ENCODE results near the gene PCDHAC2. TPM values are rescaled to one million over a fixed set of nuclear protein-coding genes. Genes with fewer than 3 reads are reported as not detected.

PCDHAC2 gene
- total and polyA plus RNA-seq, 3 donors from 2014 or later = 9.4 to 19.6 (median 15.5) TPM

GRCh38 chr5:141003791-141004611 is 37.7 kb downstream of the PCDHAC2 start:
- WGBS, 2 donors = 58 to 60% methylated on average over 4 of the region's 4 CpGs
- Histone ChIP-seq H3K36me3 (ENCODE audit: low read depth, missing control alignments) (no peaks in the 10 kb centered on the region), H3K27me3 (no peaks in the 10 kb centered on the region), H3K27ac (no peak overlapping the region), H3K4me3 (no peak overlapping the region), H3K9me3 (no peaks in the 10 kb centered on the region), H3K4me1 (peaks cover 4% of the 10 kb centered on the region)
- TF ChIP-seq, protein P1, sequence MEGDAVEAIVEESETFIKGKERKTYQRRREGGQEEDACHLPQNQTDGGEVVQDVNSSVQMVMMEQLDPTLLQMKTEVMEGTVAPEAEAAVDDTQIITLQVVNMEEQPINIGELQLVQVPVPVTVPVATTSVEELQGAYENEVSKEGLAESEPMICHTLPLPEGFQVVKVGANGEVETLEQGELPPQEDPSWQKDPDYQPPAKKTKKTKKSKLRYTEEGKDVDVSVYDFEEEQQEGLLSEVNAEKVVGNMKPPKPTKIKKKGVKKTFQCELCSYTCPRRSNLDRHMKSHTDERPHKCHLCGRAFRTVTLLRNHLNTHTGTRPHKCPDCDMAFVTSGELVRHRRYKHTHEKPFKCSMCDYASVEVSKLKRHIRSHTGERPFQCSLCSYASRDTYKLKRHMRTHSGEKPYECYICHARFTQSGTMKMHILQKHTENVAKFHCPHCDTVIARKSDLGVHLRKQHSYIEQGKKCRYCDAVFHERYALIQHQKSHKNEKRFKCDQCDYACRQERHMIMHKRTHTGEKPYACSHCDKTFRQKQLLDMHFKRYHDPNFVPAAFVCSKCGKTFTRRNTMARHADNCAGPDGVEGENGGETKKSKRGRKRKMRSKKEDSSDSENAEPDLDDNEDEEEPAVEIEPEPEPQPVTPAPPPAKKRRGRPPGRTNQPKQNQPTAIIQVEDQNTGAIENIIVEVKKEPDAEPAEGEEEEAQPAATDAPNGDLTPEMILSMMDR (IDR thresholded peaks at IDR 0.05) = no peak
- TF ChIP-seq POLR2A (IDR thresholded peaks at IDR 0.05) = no peak
- intact Hi-C loops (cut with DNase I; ENCODE audit: low total_unique reads) = no loop called here
- no peak for DNase-seq

- no peak for DNase-seq
- intact Hi-C loops (cut with DNase I; ENCODE audit: low total_unique reads) = no loop called here
- no peak overlapping the region for H3K4me3 ChIP-seq
- no peak overlapping the region for H3K27ac ChIP-seq
- H3K27me3 ChIP-seq = no peaks in the 10 kb centered on the region
- H3K4me1 ChIP-seq = no peaks in the 10 kb centered on the region
- H3K9me3 ChIP-seq = no peaks in the 10 kb centered on the region
- no peaks in the 10 kb centered on the region for H3K36me3 ChIP-seq (ENCODE audit: low read depth, missing control alignments)
- no peak for TF ChIP-seq POLR2A (IDR thresholded peaks at IDR 0.05)
- TF ChIP-seq, protein P1 (IDR thresholded peaks at IDR 0.05) = no peak
Observed at GRCh38 chr5:141007791-141008190, 41.5 kb downstream of the PCDHAC2 start.

DNA sequence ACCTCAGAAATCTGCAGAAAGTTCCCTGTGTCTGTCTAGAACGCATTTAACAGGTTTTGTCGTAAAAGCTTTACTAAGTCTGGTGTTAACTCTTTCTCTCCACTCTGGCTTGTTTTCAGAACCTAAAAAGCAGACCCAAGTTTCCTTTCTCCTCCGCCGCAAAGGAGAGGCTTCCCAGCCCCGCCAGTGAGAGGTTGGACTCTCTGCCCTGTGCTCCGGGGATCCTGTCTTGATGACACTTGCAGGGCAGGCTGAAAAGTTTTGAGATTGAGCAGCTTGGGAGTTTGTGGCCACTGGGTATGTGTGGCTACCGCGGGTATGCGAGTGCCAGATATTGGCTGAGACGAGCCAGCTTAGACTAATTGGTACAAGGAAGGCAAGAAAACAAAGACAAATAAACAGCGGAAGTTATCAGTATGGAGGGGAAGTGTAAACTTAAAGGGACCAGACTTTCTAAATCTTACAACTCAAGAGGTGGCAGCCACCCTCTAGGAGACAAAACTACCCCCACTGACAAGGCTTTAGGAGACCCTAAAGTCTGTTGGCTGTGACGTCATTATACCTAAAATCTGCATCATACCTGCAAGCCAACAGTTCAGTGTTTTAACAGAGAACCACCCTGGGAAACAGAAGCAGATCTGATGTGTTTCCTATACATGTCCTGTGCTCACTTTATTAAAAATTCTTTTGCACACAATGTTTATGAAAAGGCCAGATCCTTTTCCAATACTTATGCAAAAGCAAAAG is 43.9 kb downstream of the PCDHAC2 start:
- Histone ChIP-seq H3K4me3 (no peak overlapping the region), H3K27ac (no peak overlapping the region), H3K36me3 (ENCODE audit: low read depth, missing control alignments) (no peaks in the 10 kb centered on the region), H3K4me1 (no peaks in the 10 kb centered on the region), H3K9me3 (no peaks in the 10 kb centered on the region), H3K27me3 (no peaks in the 10 kb centered on the region)
- 50 to 56% methylated on average over 12 of the region's 12 CpGs for WGBS, 2 donors
- no peak for TF ChIP-seq POLR2A (IDR thresholded peaks at IDR 0.05)
- TF ChIP-seq, protein P1 (IDR thresholded peaks at IDR 0.05) = no peak
- intact Hi-C loops (cut with DNase I; ENCODE audit: low total_unique reads) = no loop called here
- no peak for DNase-seq

DNA sequence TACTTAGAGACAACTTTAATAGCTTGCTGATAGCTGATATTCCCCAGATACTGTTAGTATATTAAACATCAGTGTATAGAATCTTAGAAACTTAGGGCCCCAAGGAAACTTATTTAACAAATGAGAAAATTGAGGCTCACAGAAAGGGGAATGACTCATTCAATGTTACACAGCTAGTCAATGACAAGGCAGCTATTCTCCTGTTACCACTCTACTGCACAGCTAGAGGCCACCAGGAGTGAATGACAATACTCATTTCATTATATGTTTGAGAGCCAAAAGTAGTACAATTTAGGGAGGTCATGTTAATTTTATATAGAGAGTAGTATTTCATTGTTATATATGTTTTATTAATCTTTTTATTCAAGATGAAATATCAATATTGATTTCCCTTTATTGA is 51.7 kb downstream of the PCDHAC2 start:
- Histone ChIP-seq H3K4me3 (no peak overlapping the region), H3K27ac (no peak overlapping the region), H3K36me3 (ENCODE audit: low read depth, missing control alignments) (no peaks in the 10 kb centered on the region), H3K4me1 (no peaks in the 10 kb centered on the region), H3K9me3 (no peaks in the 10 kb centered on the region), H3K27me3 (no peaks in the 10 kb centered on the region)
- intact Hi-C loops (cut with DNase I; ENCODE audit: low total_unique reads) = no loop called here
- no peak for TF ChIP-seq POLR2A (IDR thresholded peaks at IDR 0.05)
- TF ChIP-seq, protein P1 (IDR thresholded peaks at IDR 0.05) = no peak
- no peak for DNase-seq

Small RNA genes within 50 kb of the gene (small RNA-seq; reads per million reads assigned to genes)
- gene AC010223.1 = 0 reads per million in 2 donors

Other genes starting within 250 kb of the PCDHAC2 start
- 1 to 10 TPM; 1.7 to 2.6 TPM for gene PCDHA1, start 180.3 kb upstream of the PCDHAC2 start, total RNA-seq
- gene PCDHA1, start 180.3 kb upstream of the PCDHAC2 start, polyA plus RNA-seq (ENCODE audit: insufficient read depth, low read depth, low replicate concordance) = 1.8 TPM
- 1 to 10 TPM; 1.0 to 1.3 TPM for gene PCDHA2, start 171.6 kb upstream of the PCDHAC2 start, total RNA-seq
- 0.57 TPM for gene PCDHA2, start 171.6 kb upstream of the PCDHAC2 start, polyA plus RNA-seq (ENCODE audit: insufficient read depth, low read depth, low replicate concordance)
- 1 to 10 TPM in 1 of 2 donors, under 1 TPM in 1; 0.79 to 2.0 TPM for gene PCDHA3, start 165.4 kb upstream of the PCDHAC2 start, total RNA-seq
- 0.74 TPM for gene PCDHA3, start 165.4 kb upstream of the PCDHAC2 start, polyA plus RNA-seq (ENCODE audit: insufficient read depth, low read depth, low replicate concordance)
- 1 to 10 TPM; 3.4 to 4.5 TPM for gene PCDHA4, start 159.4 kb upstream of the PCDHAC2 start, total RNA-seq
- 1.3 TPM for gene PCDHA4, start 159.4 kb upstream of the PCDHAC2 start, polyA plus RNA-seq (ENCODE audit: insufficient read depth, low read depth, low replicate concordance)
- 1 to 10 TPM; 1.0 to 1.7 TPM for gene PCDHA5, start 144.9 kb upstream of the PCDHAC2 start, total RNA-seq
- 0.21 TPM for gene PCDHA5, start 144.9 kb upstream of the PCDHAC2 start, polyA plus RNA-seq (ENCODE audit: insufficient read depth, low read depth, low replicate concordance)
- 1 to 10 TPM; 2.3 to 4.6 TPM for gene PCDHA6, start 138.5 kb upstream of the PCDHAC2 start, total RNA-seq
- gene PCDHA6, start 138.5 kb upstream of the PCDHAC2 start, polyA plus RNA-seq (ENCODE audit: insufficient read depth, low read depth, low replicate concordance) = 0.88 TPM
- gene PCDHA7, start 132.2 kb upstream of the PCDHAC2 start, total RNA-seq = 1 to 10 TPM; 2.7 to 3.8 TPM
- gene PCDHA7, start 132.2 kb upstream of the PCDHAC2 start, polyA plus RNA-seq (ENCODE audit: insufficient read depth, low read depth, low replicate concordance) = 0.78 TPM
- 1 to 10 TPM; 1.2 to 1.9 TPM for gene PCDHA8, start 125.3 kb upstream of the PCDHAC2 start, total RNA-seq
- gene PCDHA8, start 125.3 kb upstream of the PCDHAC2 start, polyA plus RNA-seq (ENCODE audit: insufficient read depth, low read depth, low replicate concordance) = 0.24 TPM
- gene PCDHA9, start 118.1 kb upstream of the PCDHAC2 start, total RNA-seq = 1 to 10 TPM; 2.0 to 2.3 TPM
- 1.1 TPM for gene PCDHA9, start 118.1 kb upstream of the PCDHAC2 start, polyA plus RNA-seq (ENCODE audit: insufficient read depth, low read depth, low replicate concordance)
- 1 to 10 TPM; 3.3 to 4.4 TPM for gene PCDHA10, start 110.6 kb upstream of the PCDHAC2 start, total RNA-seq
- 0.95 TPM for gene PCDHA10, start 110.6 kb upstream of the PCDHAC2 start, polyA plus RNA-seq (ENCODE audit: insufficient read depth, low read depth, low replicate concordance)
- gene PCDHA11, start 97.5 kb upstream of the PCDHAC2 start, total RNA-seq = 1 to 10 TPM; 2.9 to 4.6 TPM
- gene PCDHA11, start 97.5 kb upstream of the PCDHAC2 start, polyA plus RNA-seq (ENCODE audit: insufficient read depth, low read depth, low replicate concordance) = 2.7 TPM
- gene PCDHA12, start 91.2 kb upstream of the PCDHAC2 start, total RNA-seq = 1 to 10 TPM; 4.0 to 4.3 TPM
- gene PCDHA12, start 91.2 kb upstream of the PCDHAC2 start, polyA plus RNA-seq (ENCODE audit: insufficient read depth, low read depth, low replicate concordance) = 1.9 TPM
- 1 to 10 TPM; 4.4 to 4.7 TPM for gene PCDHA13, start 84.4 kb upstream of the PCDHAC2 start, total RNA-seq
- gene PCDHA13, start 84.4 kb upstream of the PCDHAC2 start, polyA plus RNA-seq (ENCODE audit: insufficient read depth, low read depth, low replicate concordance) = 1.8 TPM
- gene PCDHAC1, start 40.2 kb upstream of the PCDHAC2 start, total RNA-seq = 1 to 10 TPM; 5.5 to 7.5 TPM
- gene PCDHAC1, start 40.2 kb upstream of the PCDHAC2 start, polyA plus RNA-seq (ENCODE audit: insufficient read depth, low read depth, low replicate concordance) = 1.8 TPM
- gene PCDHB1, start 84.9 kb downstream of the PCDHAC2 start, total RNA-seq = under 1 TPM; 0.12 to 0.16 TPM
- 0.07 TPM for gene PCDHB1, start 84.9 kb downstream of the PCDHAC2 start, polyA plus RNA-seq (ENCODE audit: insufficient read depth, low read depth, low replicate concordance)
- 10 to 100 TPM; 10.2 to 12.1 TPM for gene PCDHB2, start 128.1 kb downstream of the PCDHAC2 start, total RNA-seq
- 6.6 TPM for gene PCDHB2, start 128.1 kb downstream of the PCDHAC2 start, polyA plus RNA-seq (ENCODE audit: insufficient read depth, low read depth, low replicate concordance)
- gene PCDHB3, start 134.0 kb downstream of the PCDHAC2 start, total RNA-seq = 1 to 10 TPM; 3.1 to 6.5 TPM
- 1.6 TPM for gene PCDHB3, start 134.0 kb downstream of the PCDHAC2 start, polyA plus RNA-seq (ENCODE audit: insufficient read depth, low read depth, low replicate concordance)
- gene PCDHB4, start 155.3 kb downstream of the PCDHAC2 start, total RNA-seq = 1 to 10 TPM; 2.4 to 4.0 TPM
- 1.2 TPM for gene PCDHB4, start 155.3 kb downstream of the PCDHAC2 start, polyA plus RNA-seq (ENCODE audit: insufficient read depth, low read depth, low replicate concordance)
- gene PCDHB5, start 168.7 kb downstream of the PCDHAC2 start, total RNA-seq = 10 to 100 TPM; 10.5 to 11.7 TPM
- 5.5 TPM for gene PCDHB5, start 168.7 kb downstream of the PCDHAC2 start, polyA plus RNA-seq (ENCODE audit: insufficient read depth, low read depth, low replicate concordance)
- gene PCDHB6, start 183.6 kb downstream of the PCDHAC2 start, total RNA-seq = 1 to 10 TPM; 3.7 to 4.4 TPM
- gene PCDHB6, start 183.6 kb downstream of the PCDHAC2 start, polyA plus RNA-seq (ENCODE audit: insufficient read depth, low read depth, low replicate concordance) = 6.2 TPM
- gene PCDHB7, start 206.2 kb downstream of the PCDHAC2 start, total RNA-seq = 1 to 10 TPM; 3.3 to 3.4 TPM
- 2.6 TPM for gene PCDHB7, start 206.2 kb downstream of the PCDHAC2 start, polyA plus RNA-seq (ENCODE audit: insufficient read depth, low read depth, low replicate concordance)
- gene PCDHB8, start 211.3 kb downstream of the PCDHAC2 start, total RNA-seq = 1 to 10 TPM; 3.8 to 4.3 TPM
- 2.1 TPM for gene PCDHB8, start 211.3 kb downstream of the PCDHAC2 start, polyA plus RNA-seq (ENCODE audit: insufficient read depth, low read depth, low replicate concordance)
- 1 to 10 TPM; 2.6 to 3.3 TPM for gene PCDHB16, start 215.9 kb downstream of the PCDHAC2 start, total RNA-seq
- gene PCDHB16, start 215.9 kb downstream of the PCDHAC2 start, polyA plus RNA-seq (ENCODE audit: insufficient read depth, low read depth, low replicate concordance) = 1.9 TPM
- gene PCDHB9, start 220.7 kb downstream of the PCDHAC2 start, total RNA-seq = 1 to 10 TPM; 5.7 to 8.7 TPM
- 4.8 TPM for gene PCDHB9, start 220.7 kb downstream of the PCDHAC2 start, polyA plus RNA-seq (ENCODE audit: insufficient read depth, low read depth, low replicate concordance)
- 1 to 10 TPM; 4.0 to 4.9 TPM for gene PCDHB10, start 225.9 kb downstream of the PCDHAC2 start, total RNA-seq
- 1.5 TPM for gene PCDHB10, start 225.9 kb downstream of the PCDHAC2 start, polyA plus RNA-seq (ENCODE audit: insufficient read depth, low read depth, low replicate concordance)
- 1 to 10 TPM; 4.0 to 4.2 TPM for gene PCDHB11, start 233.2 kb downstream of the PCDHAC2 start, total RNA-seq
- gene PCDHB11, start 233.2 kb downstream of the PCDHAC2 start, polyA plus RNA-seq (ENCODE audit: insufficient read depth, low read depth, low replicate concordance) = 0.63 TPM
- gene PCDHB12, start 242.2 kb downstream of the PCDHAC2 start, total RNA-seq = 1 to 10 TPM; 6.1 to 6.5 TPM
- gene PCDHB12, start 242.2 kb downstream of the PCDHAC2 start, polyA plus RNA-seq (ENCODE audit: insufficient read depth, low read depth, low replicate concordance) = 1.4 TPM
- 1 to 10 TPM; 8.6 to 9.3 TPM for gene PCDHB13, start 247.4 kb downstream of the PCDHAC2 start, total RNA-seq
- 2.6 TPM for gene PCDHB13, start 247.4 kb downstream of the PCDHAC2 start, polyA plus RNA-seq (ENCODE audit: insufficient read depth, low read depth, low replicate concordance)